Amygdala (tissue), 56 donors: ENCODE measurements around the gene RPL7A.
"Not testable (repeated sequence)": the region's sequence is repeated elsewhere in the genome, so short reads cannot be mapped to it uniquely, and the experiment has no call there.

Source experiments
- DNase-seq, 56 donors: peaks; one replicate each; lab custom pipeline; 2025; lab: John Stamatoyannopoulos, UW

RPL7A gene

GRCh38 chr9:133347985-133348717 lies at the start of gene RPL7A, which contains the start of gene MED22:
Gene RPL7A (plus strand): TSS chr9:133348218. CDS start chr9:133348244, 26 bp downstream.
Gene MED22 (minus strand): TSS chr9:133348131. CDS start chr9:133346662, 1,469 bp downstream.
- peak; percentile 23 to 95 (median 78) for DNase-seq

- not testable (repeated sequence) for DNase-seq
Observed at GRCh38 chr9:133299996-133300395, 48.0 kb upstream of the RPL7A start.

GRCh38 chr9:133301253-133302230 lies 46.5 kb upstream of the RPL7A start:
- DNase-seq: no peak

GRCh38 chr9:133303266-133304157 lies 44.5 kb upstream of the RPL7A start:
- DNase-seq: no peak

GRCh38 chr9:133304158-133304470 lies 43.9 kb upstream of the RPL7A start:
- no peak for DNase-seq

- DNase-seq: no peak
Observed at GRCh38 chr9:133304477-133305377, 43.3 kb upstream of the RPL7A start.

- no peak for DNase-seq
Observed at GRCh38 chr9:133305731-133306130, 42.3 kb upstream of the RPL7A start.

GRCh38 chr9:133306242-133307204 lies 41.5 kb upstream of the RPL7A start:
- no peak for DNase-seq

- no peak for DNase-seq
Observed at GRCh38 chr9:133307301-133307700, 40.7 kb upstream of the RPL7A start.

- no peak for DNase-seq
Observed at GRCh38 chr9:133309608-133310007, 38.4 kb upstream of the RPL7A start.

- DNase-seq: no peak
Observed at GRCh38 chr9:133315997-133316396, 32.0 kb upstream of the RPL7A start.

- DNase-seq: not testable (repeated sequence)
Observed at GRCh38 chr9:133317551-133317950, 30.5 kb upstream of the RPL7A start.

GRCh38 chr9:133320421-133320881 lies 27.6 kb upstream of the RPL7A start:
- DNase-seq: no peak

- DNase-seq: no peak
Observed at GRCh38 chr9:133321411-133321935, 26.5 kb upstream of the RPL7A start.

GRCh38 chr9:133322701-133323100 lies 25.3 kb upstream of the RPL7A start:
- DNase-seq: no peak

- DNase-seq: no peak
Observed at GRCh38 chr9:133323211-133323610, 24.8 kb upstream of the RPL7A start.

GRCh38 chr9:133323991-133324703 lies 23.9 kb upstream of the RPL7A start:
- no peak for DNase-seq
